ENCODE results near the gene TRIL. TPM values are rescaled to one million over a fixed set of nuclear protein-coding genes. Genes with fewer than 3 reads are reported as not detected.

The TRIL gene
- total and polyA plus RNA-seq, 2 donors (not counting 1 experiment from before 2014, with no cell fraction given), result not detected

GRCh38 chr7:28920424-28920823, 37.7 kb downstream of the TRIL start:
- TF ChIP-seq CTCF (IDR thresholded peaks at IDR 0.05), result no peak
- no peak for TF ChIP-seq EZH2 (IDR thresholded peaks at IDR 0.05; ENCODE audit: borderline replicate concordance, insufficient read depth, low read depth, low read length, poor library complexity, severe bottlenecking)
- no peak overlapping the region for H3K27ac ChIP-seq (ENCODE audit: low read length in 2 of 2)
- peaks cover 3% of the 10 kb centered on the region for H3K27me3 Mint-ChIP-seq
- no peaks in the 10 kb centered on the region for H4K20me1 ChIP-seq (ENCODE audit: control insufficient read depth, insufficient read depth, low read length, poor library complexity, severe bottlenecking)
- ChIA-PET CTCF (interaction anchor here (1.2 to 11.2 kb wide), 7 partner anchors 8 to 509 kb away, joined by 3 to 304 read pairs (median 10); no protein-coding TSS in a partner anchor), POLR2A (no interaction called here)
- intact Hi-C loops (cut with micrococcal nuclease), result loop anchor here (5.0 kb wide), 1 partner anchor 267 kb away; no protein-coding TSS in a partner anchor
- H3K9ac ChIP-seq (ENCODE audit: low read length), result no peak overlapping the region
- H3K27ac Mint-ChIP-seq, result no peak overlapping the region
- ATAC-seq (ENCODE audit: low read depth), result no peak
- H3K27me3 ChIP-seq (replicated peaks in 1 of 4; ENCODE audit: control extremely low read depth in 1 of 4, control insufficient read depth in 3 of 4, insufficient read depth in 4 of 4, low read length in 3 of 4), result no peaks in the 10 kb centered on the region
- H3K4me2 ChIP-seq (replicated peaks; ENCODE audit: low read depth, low read length, poor library complexity, severe bottlenecking), result no peak overlapping the region
- no peaks in the 10 kb centered on the region for H3K79me2 ChIP-seq (ENCODE audit: control insufficient read depth, insufficient read depth, low read length)
- no peak overlapping the region for H3K4me3 Mint-ChIP-seq
- peaks cover 0 to 11% of the 10 kb centered on the region in 2 donors for H3K4me1 ChIP-seq (ENCODE audit: control insufficient read depth in 2 of 2, insufficient read depth in 2 of 2, low read length in 2 of 2)
- WGBS (ENCODE audit: insufficient coverage), result 92% methylated on average over 4 of the region's 6 CpGs
- H3K36me3 ChIP-seq (replicated peaks in 1 of 2; ENCODE audit: control extremely low read depth in 1 of 2, control insufficient read depth in 1 of 2, extremely low read depth in 1 of 2, insufficient read depth in 2 of 2, low read length in 1 of 2), result no peaks in the 10 kb centered on the region
- peaks cover 10% of the 10 kb centered on the region for H3K4me1 Mint-ChIP-seq
- no peak overlapping the region for H2AFZ ChIP-seq (ENCODE audit: insufficient read depth, low read depth, low read length, poor library complexity, severe bottlenecking)
- H3K9me3 Mint-ChIP-seq (ENCODE audit: insufficient read depth), result no peaks in the 10 kb centered on the region
- no peak overlapping the region for H3K4me3 ChIP-seq (ENCODE audit: control extremely low read depth in 1 of 5, extremely low read depth in 1 of 5, insufficient read depth in 1 of 5, low read depth in 2 of 5, low read length in 4 of 5)
- no peak for DNase-seq
- no peaks in the 10 kb centered on the region for H3K9me3 ChIP-seq (ENCODE audit: control extremely low read depth in 1 of 3, control insufficient read depth in 2 of 3, insufficient read depth in 1 of 3, low read length in 2 of 3)

GRCh38 chr7:28919510-28919909, 38.6 kb downstream of the TRIL start:
- Histone ChIP-seq H4K20me1 (ENCODE audit: control insufficient read depth, insufficient read depth, low read length, poor library complexity, severe bottlenecking) (no peaks in the 10 kb centered on the region), H3K9me3 (ENCODE audit: control extremely low read depth in 1 of 3, control insufficient read depth in 2 of 3, insufficient read depth in 1 of 3, low read length in 2 of 3) (no peaks in the 10 kb centered on the region), H3K4me3 (ENCODE audit: control extremely low read depth in 1 of 5, extremely low read depth in 1 of 5, insufficient read depth in 1 of 5, low read depth in 2 of 5, low read length in 4 of 5) (no peak overlapping the region), H3K79me2 (ENCODE audit: control insufficient read depth, insufficient read depth, low read length) (no peaks in the 10 kb centered on the region), H3K9ac (ENCODE audit: low read length) (no peak overlapping the region), H2AFZ (ENCODE audit: insufficient read depth, low read depth, low read length, poor library complexity, severe bottlenecking) (no peak overlapping the region), H3K4me1 (ENCODE audit: control insufficient read depth in 2 of 2, insufficient read depth in 2 of 2, low read length in 2 of 2) (peaks cover 0 to 11% of the 10 kb centered on the region in 2 donors), H3K27ac (ENCODE audit: low read length in 2 of 2) (no peak overlapping the region), H3K4me2 (replicated peaks; ENCODE audit: low read depth, low read length, poor library complexity, severe bottlenecking) (no peak overlapping the region), H3K27me3 (replicated peaks in 1 of 4; ENCODE audit: control extremely low read depth in 1 of 4, control insufficient read depth in 3 of 4, insufficient read depth in 4 of 4, low read length in 3 of 4) (no peaks in the 10 kb centered on the region), H3K36me3 (replicated peaks in 1 of 2; ENCODE audit: control extremely low read depth in 1 of 2, control insufficient read depth in 1 of 2, extremely low read depth in 1 of 2, insufficient read depth in 2 of 2, low read length in 1 of 2) (no peaks in the 10 kb centered on the region)
- ChIA-PET CTCF (interaction anchor here (9.2 to 11.2 kb wide), 2 partner anchors 8 to 488 kb away, joined by 128 to 304 read pairs; no protein-coding TSS in a partner anchor), POLR2A (no interaction called here)
- peaks cover 3% of the 10 kb centered on the region for H3K27me3 Mint-ChIP-seq
- H3K9me3 Mint-ChIP-seq (ENCODE audit: insufficient read depth), result no peaks in the 10 kb centered on the region
- H3K27ac Mint-ChIP-seq, result no peak overlapping the region
- intact Hi-C loops (cut with micrococcal nuclease), result no loop called here
- 89% methylated on average over 3 of the region's 9 CpGs for WGBS (ENCODE audit: insufficient coverage)
- H3K4me1 Mint-ChIP-seq, result peaks cover 10% of the 10 kb centered on the region
- no peak for TF ChIP-seq CTCF (IDR thresholded peaks at IDR 0.05)
- no peak for TF ChIP-seq EZH2 (IDR thresholded peaks at IDR 0.05; ENCODE audit: borderline replicate concordance, insufficient read depth, low read depth, low read length, poor library complexity, severe bottlenecking)
- no peak overlapping the region for H3K4me3 Mint-ChIP-seq
- no peak for ATAC-seq (ENCODE audit: low read depth)
- no peak for DNase-seq

Data from B cell (primary cell).